ENCODE data around the gene TYRP1.

The TYRP1 gene

DNA sequence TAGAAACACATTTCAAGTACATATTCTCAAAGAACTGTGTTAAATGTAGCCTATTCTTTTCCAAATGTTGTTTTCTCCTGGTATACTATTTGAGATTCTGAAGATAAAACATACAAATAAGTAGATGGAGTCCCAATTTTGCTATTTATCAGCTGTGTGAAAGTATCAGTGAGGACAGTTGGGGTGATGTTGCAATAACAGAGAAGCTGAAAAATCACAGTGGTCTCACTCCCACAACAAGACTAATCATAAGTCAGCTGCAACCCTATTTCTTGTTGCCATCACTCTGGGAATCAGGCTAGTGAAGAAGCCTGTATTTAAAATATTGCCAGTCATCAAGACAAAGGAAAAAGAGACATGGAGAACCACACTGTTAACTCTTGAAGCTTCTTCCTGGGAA, 55.8 kb downstream of the TYRP1 start:
- H2AFZ ChIP-seq (ENCODE audit: low read depth, low read length, severe bottlenecking): no peak overlapping the region
- no peak overlapping the region for H3K27ac ChIP-seq (ENCODE audit: low read depth, low read length)
- no peaks in the 10 kb centered on the region for H3K36me3 ChIP-seq (ENCODE audit: low read length)
- no peaks in the 10 kb centered on the region for H3K27me3 ChIP-seq (ENCODE audit: low read length)
- H3K4me3 ChIP-seq (ENCODE audit: insufficient read depth, low read length, poor library complexity, severe bottlenecking): no peak overlapping the region
- H3F3A ChIP-seq (ENCODE audit: insufficient read depth): no peaks in the 10 kb centered on the region
- no peak overlapping the region for H3K9ac ChIP-seq (ENCODE audit: low read length)
- H4K20me1 ChIP-seq (ENCODE audit: low read depth, low read length): peaks cover 4% of the 10 kb centered on the region; the same call in 1 of the 2 replicates
- H3K79me2 ChIP-seq (ENCODE audit: insufficient read depth, low read length): no peaks in the 10 kb centered on the region
- no peaks in the 10 kb centered on the region for H3K9me3 ChIP-seq (ENCODE audit: insufficient read depth, low read length)
- TF ChIP-seq EZH2phosphoT487 (conservative IDR thresholded peaks at IDR 0.05; ENCODE audit: low read length): no peak
- TF ChIP-seq, protein P1, sequence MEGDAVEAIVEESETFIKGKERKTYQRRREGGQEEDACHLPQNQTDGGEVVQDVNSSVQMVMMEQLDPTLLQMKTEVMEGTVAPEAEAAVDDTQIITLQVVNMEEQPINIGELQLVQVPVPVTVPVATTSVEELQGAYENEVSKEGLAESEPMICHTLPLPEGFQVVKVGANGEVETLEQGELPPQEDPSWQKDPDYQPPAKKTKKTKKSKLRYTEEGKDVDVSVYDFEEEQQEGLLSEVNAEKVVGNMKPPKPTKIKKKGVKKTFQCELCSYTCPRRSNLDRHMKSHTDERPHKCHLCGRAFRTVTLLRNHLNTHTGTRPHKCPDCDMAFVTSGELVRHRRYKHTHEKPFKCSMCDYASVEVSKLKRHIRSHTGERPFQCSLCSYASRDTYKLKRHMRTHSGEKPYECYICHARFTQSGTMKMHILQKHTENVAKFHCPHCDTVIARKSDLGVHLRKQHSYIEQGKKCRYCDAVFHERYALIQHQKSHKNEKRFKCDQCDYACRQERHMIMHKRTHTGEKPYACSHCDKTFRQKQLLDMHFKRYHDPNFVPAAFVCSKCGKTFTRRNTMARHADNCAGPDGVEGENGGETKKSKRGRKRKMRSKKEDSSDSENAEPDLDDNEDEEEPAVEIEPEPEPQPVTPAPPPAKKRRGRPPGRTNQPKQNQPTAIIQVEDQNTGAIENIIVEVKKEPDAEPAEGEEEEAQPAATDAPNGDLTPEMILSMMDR (IDR thresholded peaks at IDR 0.05; ENCODE audit: insufficient read depth, low read length, poor library complexity, severe bottlenecking): no peak
- H3K9me2 ChIP-seq (replicated peaks; ENCODE audit: insufficient read depth, low read length): no peaks in the 10 kb centered on the region
- no peak overlapping the region for H3K4me2 ChIP-seq (ENCODE audit: low read depth, low read length, poor library complexity, severe bottlenecking)

DNA sequence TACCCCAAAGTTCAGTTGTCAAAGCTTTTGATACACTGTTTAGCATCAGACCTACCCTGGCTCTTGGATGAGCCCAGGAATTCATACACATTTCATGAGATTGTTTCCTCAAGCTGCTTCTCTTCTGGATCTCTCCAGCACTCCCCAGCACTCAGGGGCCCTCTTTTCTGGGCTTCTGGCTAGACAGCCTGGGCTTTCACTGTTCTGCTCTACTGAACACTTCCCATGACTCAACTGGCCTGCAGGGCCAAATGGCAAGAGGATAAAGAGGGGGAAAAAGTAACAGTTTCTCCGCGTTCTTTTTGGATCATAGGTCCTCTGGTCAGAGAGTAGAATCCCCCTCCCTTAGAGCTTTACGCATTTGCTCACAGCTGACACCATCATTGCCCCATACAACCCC, 60.7 kb downstream of the TYRP1 start:
- Histone ChIP-seq H3K27me3 (ENCODE audit: low read length) (no peaks in the 10 kb centered on the region), H3K4me3 (ENCODE audit: insufficient read depth, low read length, poor library complexity, severe bottlenecking) (no peak overlapping the region)
- TF ChIP-seq EZH2phosphoT487 (conservative IDR thresholded peaks at IDR 0.05; ENCODE audit: low read length): no peak
- TF ChIP-seq, protein P1 (IDR thresholded peaks at IDR 0.05; ENCODE audit: insufficient read depth, low read length, poor library complexity, severe bottlenecking): no peak

GRCh38 chr9:12759761-12760160, 66.6 kb downstream of the TYRP1 start:
- TF ChIP-seq, protein P1 (IDR thresholded peaks at IDR 0.05; ENCODE audit: insufficient read depth, low read length, poor library complexity, severe bottlenecking): no peak
- TF ChIP-seq EZH2phosphoT487 (conservative IDR thresholded peaks at IDR 0.05; ENCODE audit: low read length): no peak
- no peak overlapping the region for H3K4me3 ChIP-seq (ENCODE audit: insufficient read depth, low read length, poor library complexity, severe bottlenecking)
- no peaks in the 10 kb centered on the region for H3K79me2 ChIP-seq (ENCODE audit: insufficient read depth, low read length)
- no peak overlapping the region for H3K27ac ChIP-seq (ENCODE audit: low read depth, low read length)
- no peaks in the 10 kb centered on the region for H4K20me1 ChIP-seq (ENCODE audit: low read depth, low read length)
- H3K4me2 ChIP-seq (ENCODE audit: low read depth, low read length, poor library complexity, severe bottlenecking): no peak overlapping the region
- H3K9me3 ChIP-seq (ENCODE audit: insufficient read depth, low read length): no peaks in the 10 kb centered on the region
- no peaks in the 10 kb centered on the region for H3K27me3 ChIP-seq (ENCODE audit: low read length)
- no peaks in the 10 kb centered on the region for H3K9me2 ChIP-seq (replicated peaks; ENCODE audit: insufficient read depth, low read length)
- H3F3A ChIP-seq (ENCODE audit: insufficient read depth): no peaks in the 10 kb centered on the region
- H3K36me3 ChIP-seq (ENCODE audit: low read length): no peaks in the 10 kb centered on the region
- H3K9ac ChIP-seq (ENCODE audit: low read length): no peak overlapping the region
- no peak overlapping the region for H2AFZ ChIP-seq (ENCODE audit: low read depth, low read length, severe bottlenecking)

More for the DNA sequence above, 60.7 kb downstream of the TYRP1 start:
- no peaks in the 10 kb centered on the region for H3K9me2 ChIP-seq (replicated peaks; ENCODE audit: insufficient read depth, low read length)
- no peak overlapping the region for H3K9ac ChIP-seq (ENCODE audit: low read length)
- no peak overlapping the region for H2AFZ ChIP-seq (ENCODE audit: low read depth, low read length, severe bottlenecking)
- peaks cover 4% of the 10 kb centered on the region; the same call in 1 of the 2 replicates for H4K20me1 ChIP-seq (ENCODE audit: low read depth, low read length)
- no peaks in the 10 kb centered on the region for H3F3A ChIP-seq (ENCODE audit: insufficient read depth)
- H3K4me2 ChIP-seq (ENCODE audit: low read depth, low read length, poor library complexity, severe bottlenecking): no peak overlapping the region
- no peaks in the 10 kb centered on the region for H3K79me2 ChIP-seq (ENCODE audit: insufficient read depth, low read length)
- no peak overlapping the region for H3K27ac ChIP-seq (ENCODE audit: low read depth, low read length)
- H3K9me3 ChIP-seq (ENCODE audit: insufficient read depth, low read length): no peaks in the 10 kb centered on the region
- H3K36me3 ChIP-seq (ENCODE audit: low read length): no peaks in the 10 kb centered on the region

Measured in SU-DHL-6 (cell line).